ENCODE measurements around the gene HELZ. TPM values are rescaled to one million over a fixed set of nuclear protein-coding genes. Genes with fewer than 3 reads are reported as not detected.

HELZ gene
- total and polyA plus RNA-seq, 2 of the 8 experiments (the other 6 are each of a cell fraction or from before 2014, with no cell fraction given), result 10.0 to 48.7 TPM

GRCh38 chr17:67076290-67076689 lies 168.7 kb downstream of the HELZ start:
- Histone ChIP-seq H4K20me1 (replicated peaks in 1 of 2; ENCODE audit: control insufficient read depth in 1 of 2, insufficient read depth in 2 of 2, low read length in 2 of 2) (no peaks in the 10 kb centered on the region), H3K27ac (ENCODE audit: low read depth, low read length) (no peak overlapping the region), H3K4ac (replicated peaks; ENCODE audit: insufficient read length, low read depth, low read length) (no peak overlapping the region), H3K27me3 (replicated peaks in 1 of 4; ENCODE audit: control insufficient read depth in 3 of 4, extremely low read depth in 1 of 4, insufficient read depth in 3 of 4, low read length in 3 of 4) (no peaks in the 10 kb centered on the region), H2BK15ac (ENCODE audit: low read length) (no peak overlapping the region), H3K36me3 (ENCODE audit: control insufficient read depth in 2 of 4, insufficient read depth in 4 of 4, low read length in 3 of 4) (no peaks in the 10 kb centered on the region), H4K5ac (ENCODE audit: insufficient read length, low read depth, low read length) (no peak overlapping the region), H3K9ac (replicated peaks in 1 of 4; ENCODE audit: extremely low read depth in 1 of 4, low read depth in 3 of 4, low read length in 3 of 4) (no peak overlapping the region), H3K23ac (ENCODE audit: insufficient read length) (no peak overlapping the region), H2BK20ac (ENCODE audit: low read length) (no peak overlapping the region), H2BK12ac (ENCODE audit: low read depth, low read length) (no peak overlapping the region), H2BK120ac (replicated peaks; ENCODE audit: low read depth, low read length) (no peak overlapping the region), H4K91ac (replicated peaks; ENCODE audit: insufficient read length, low read length) (no peak overlapping the region), H2BK5ac (ENCODE audit: low read depth, low read length) (no peak overlapping the region), H2AFZ (ENCODE audit: low read length) (no peak overlapping the region), H3K4me2 (ENCODE audit: insufficient read depth in 1 of 2, low read depth in 2 of 2, low read length in 2 of 2) (no peak overlapping the region), H3K4me1 (replicated peaks in 1 of 4; ENCODE audit: control insufficient read depth in 3 of 4, insufficient read depth in 4 of 4, low read length in 3 of 4) (no peaks in the 10 kb centered on the region), H2AK5ac (ENCODE audit: low read depth, low read length) (no peak overlapping the region), H3K18ac (ENCODE audit: extremely low read depth, low read length) (no peak overlapping the region), H4K8ac (ENCODE audit: extremely low read depth, insufficient read depth, low read length) (no peak overlapping the region), H3K4me3 (ENCODE audit: extremely low read depth in 1 of 4, insufficient read depth in 2 of 4, low read depth in 3 of 4, low read length in 4 of 4) (no peak overlapping the region), H3K56ac (replicated peaks; ENCODE audit: insufficient read length, low read depth, low read length) (no peak overlapping the region), H3K79me1 (ENCODE audit: low read depth, low read length) (no peaks in the 10 kb centered on the region), H3K14ac (ENCODE audit: insufficient read length) (no peak overlapping the region), H3K79me2 (ENCODE audit: control insufficient read depth in 1 of 2, insufficient read depth in 2 of 2, low read length in 2 of 2) (no peaks in the 10 kb centered on the region), H3K9me3 (ENCODE audit: insufficient read depth in 2 of 2, low read depth in 1 of 2, low read length in 1 of 2) (no peaks in the 10 kb centered on the region), H3K23me2 (ENCODE audit: low read depth, low read length) (no peaks in the 10 kb centered on the region)
- 89% methylated on average over 7 of the region's 7 CpGs; no CpG with 5 or more reads in 1 of the 2 experiments for WGBS, 2 experiments (ENCODE audit: extremely low coverage in 1 of 2, insufficient coverage in 1 of 2, insufficient read length in 1 of 2, insufficient replicate concordance in 2 of 2, low coverage in 1 of 2, low lambda C conversion rate in 2 of 2, missing lambda C conversion rate in 1 of 2)
- CTCF ChIA-PET (ENCODE audit: partially characterized antibody), result no interaction called here
- POLR2A ChIA-PET (ENCODE audit: partially characterized antibody), result no interaction called here
- DNase-seq (ENCODE audit: low read depth in 1 of 2, low spot score in 2 of 2) (no peak), FAIRE-seq (no peak)
- TF ChIP-seq CBX8 (IDR thresholded peaks at IDR 0.05; ENCODE audit: borderline replicate concordance, low read depth, low read length) (no peak), E2F6 (IDR thresholded peaks at IDR 0.05) (no peak), RAD21 (IDR thresholded peaks at IDR 0.05 in 1 of 2, conservative IDR thresholded peaks at IDR 0.05 in 1 of 2; ENCODE audit: low read depth in 2 of 2, low read length in 2 of 2) (no peak), POLR2AphosphoS5 (IDR thresholded peaks at IDR 0.05; ENCODE audit: low read depth, low read length) (no peak), SIN3A (conservative IDR thresholded peaks at IDR 0.05 in 1 of 2, IDR thresholded peaks at IDR 0.05 in 1 of 2; ENCODE audit: low read depth in 1 of 2, low read length in 2 of 2) (no peak), TBP (IDR thresholded peaks at IDR 0.05; ENCODE audit: low read depth, low read length) (no peak), BRCA1 (IDR thresholded peaks at IDR 0.05; ENCODE audit: low read depth, low read length) (no peak), CTCF (IDR thresholded peaks at IDR 0.05; ENCODE audit: control extremely low read depth in 1 of 3, insufficient read depth in 1 of 3, low read depth in 1 of 3, low read length in 3 of 3) (no peak), SP1 (IDR thresholded peaks at IDR 0.05; ENCODE audit: low read depth, low read length) (no peak), GTF2F1 (IDR thresholded peaks at IDR 0.05; ENCODE audit: borderline replicate concordance, low read depth, low read length) (no peak), JUND (IDR thresholded peaks at IDR 0.05; ENCODE audit: low read length) (no peak), TAF1 (IDR thresholded peaks at IDR 0.05; ENCODE audit: low read depth, low read length) (no peak)
